H9 (cell line): Measurements from ENCODE around the gene OTUD4. TPM values are rescaled to one million over a fixed set of nuclear protein-coding genes. Genes with fewer than 3 reads are reported as not detected.

Experiments
- DNase-seq: peaks from one replicate; pipeline ENCODE4 v3.0.0-alpha.2; 2017
- H2AFZ ChIP-seq: one replicate; pipeline ENCODE4 v1.6.1; 2013; ENCODE audit warnings: mild to moderate bottlenecking, low read length, control low read depth, moderate library complexity
- H2AK5ac ChIP-seq: 2 replicates; pipeline ENCODE4 v1.6.1; 2013; ENCODE audit warnings: low read length, control low read depth, mixed read lengths; ENCODE audit not compliant: insufficient read length
- H2BK120ac ChIP-seq: one replicate; pipeline ENCODE4 v1.6.1; 2013; ENCODE audit warnings: low read depth, mild to moderate bottlenecking, low read length, control low read depth, inconsistent platforms; ENCODE audit not compliant: poor library complexity, severe bottlenecking
- H2BK12ac ChIP-seq: 2 replicates; pipeline ENCODE4 v1.6.1; 2013; ENCODE audit warnings: low read length, control low read depth, mixed read lengths, low read depth; ENCODE audit not compliant: insufficient read length
- H2BK15ac ChIP-seq: 2 replicates; pipeline ENCODE4 v1.6.1; 2013; ENCODE audit warnings: low read depth, low read length, control low read depth
- H2BK20ac ChIP-seq: one replicate; pipeline ENCODE4 v1.6.1; 2013; ENCODE audit warnings: low read depth, mild to moderate bottlenecking, low read length, control low read depth, inconsistent platforms; ENCODE audit not compliant: poor library complexity, severe bottlenecking
- H2BK5ac ChIP-seq: 2 replicates; pipeline ENCODE4 v1.6.1; 2013; ENCODE audit warnings: low read length, control low read depth, mixed read lengths; ENCODE audit not compliant: insufficient read length
- H3K14ac ChIP-seq: 2 replicates; pipeline ENCODE4 v1.6.1; 2013; ENCODE audit warnings: low read length, control low read depth; ENCODE audit not compliant: insufficient read depth
- H3K18ac ChIP-seq: 2 replicates; pipeline ENCODE4 v1.6.1; 2013; ENCODE audit warnings: low read depth, mild to moderate bottlenecking, mixed read lengths, low read length, control low read depth; ENCODE audit not compliant: insufficient read length
- H3K23ac ChIP-seq: 2 replicates; pipeline ENCODE4 v1.6.1; 2013; ENCODE audit warnings: low read length, control low read depth, mixed read lengths, low read depth; ENCODE audit not compliant: insufficient read length
- H3K23me2 ChIP-seq: 2 replicates; pipeline ENCODE4 v1.6.1; 2013; ENCODE audit warnings: low read depth, mild to moderate bottlenecking, mixed read lengths, low read length, control low read depth; ENCODE audit not compliant: insufficient read length, poor library complexity, severe bottlenecking
- H3K27ac ChIP-seq: 2 replicates; pipeline ENCODE4 v1.5.1; 2013; ENCODE audit warnings: low read length, control low read depth, mixed read lengths, low read depth; ENCODE audit not compliant: insufficient read length
- H3K27me3 ChIP-seq: 2 replicates; pipeline ENCODE4 v1.6.1; 2013; ENCODE audit warnings: low read length, control low read depth, inconsistent platforms; ENCODE audit not compliant: insufficient read depth
- H3K4ac ChIP-seq: 2 replicates; pipeline ENCODE4 v1.6.1; 2013; ENCODE audit warnings: low read depth, mild to moderate bottlenecking, control low read depth, inconsistent platforms, low read length, moderate library complexity
- H3K4me1 ChIP-seq: 2 replicates; pipeline ENCODE4 v1.6.1; 2013; ENCODE audit warnings: low read length, control low read depth, inconsistent platforms; ENCODE audit not compliant: insufficient read depth
- H3K4me2 ChIP-seq: 2 replicates; pipeline ENCODE4 v1.6.1; 2013; ENCODE audit warnings: low read length, control low read depth, mixed read lengths; ENCODE audit not compliant: insufficient read length, insufficient read depth
- H3K56ac ChIP-seq: 2 replicates; pipeline ENCODE4 v1.6.1; 2013; ENCODE audit warnings: low read depth, mild to moderate bottlenecking, mixed read lengths, low read length, control low read depth; ENCODE audit not compliant: insufficient read length
- H3K79me1 ChIP-seq: 2 replicates; pipeline ENCODE4 v1.6.1; 2013; ENCODE audit warnings: low read depth, mild to moderate bottlenecking, moderate library complexity, low read length, control low read depth, inconsistent platforms; ENCODE audit not compliant: insufficient read depth, poor library complexity, severe bottlenecking
- H3K79me2 ChIP-seq: 2 replicates; pipeline ENCODE4 v1.6.1; 2013; ENCODE audit warnings: low read length, control low read depth, inconsistent platforms; ENCODE audit not compliant: insufficient read depth
- H3K9ac ChIP-seq: 2 replicates; pipeline ENCODE4 v1.6.1; 2013; ENCODE audit warnings: low read length, control low read depth, mixed read lengths; ENCODE audit not compliant: insufficient read length; ENCODE audit errors: extremely low read depth
- H3K9me3 ChIP-seq: one replicate; pipeline ENCODE4 v1.6.1; 2013; ENCODE audit warnings: low read depth, low read length, inconsistent platforms; ENCODE audit not compliant: control insufficient read depth
- H3T11ph ChIP-seq: one replicate; pipeline ENCODE4 v1.6.1; 2013; ENCODE audit warnings: mild to moderate bottlenecking, low read length, control low read depth, inconsistent platforms
- H4K20me1 ChIP-seq: one replicate; pipeline ENCODE4 v1.6.1; 2013; ENCODE audit not compliant: control insufficient read depth, insufficient read length, insufficient read depth
- H4K5ac ChIP-seq: 2 replicates; pipeline ENCODE4 v1.6.1; 2013; ENCODE audit warnings: low read depth, mild to moderate bottlenecking, mixed read lengths, low read length, control low read depth; ENCODE audit not compliant: insufficient read length
- H4K8ac ChIP-seq: replicated peaks from 2 replicates; pipeline ENCODE4 v1.6.1; 2013; ENCODE audit warnings: low read length, control low read depth, mixed read lengths, low read depth; ENCODE audit not compliant: insufficient read length
- H4K91ac ChIP-seq: 2 replicates; pipeline ENCODE4 v1.6.1; 2013; ENCODE audit warnings: low read depth, mild to moderate bottlenecking, moderate library complexity, mixed read lengths, low read length, control low read depth; ENCODE audit not compliant: insufficient read length
- H3K27ac Mint-ChIP-seq, 3 experiments: 2 replicates in 2 of 3; 3 replicates in 1 of 3; pipeline ENCODE4 v1.8.0; 2020 to 2021; ENCODE audit warnings: mixed read lengths in 3 of 3, mild to moderate bottlenecking in 1 of 3, moderate library complexity in 1 of 3
- H3K27me3 Mint-ChIP-seq: 2 replicates; pipeline ENCODE4 v1.8.0; 2021; ENCODE audit warnings: low read depth, mild to moderate bottlenecking, moderate library complexity, mixed read lengths
- H3K36me3 Mint-ChIP-seq, 3 experiments: 2 replicates in 2 of 3; 3 replicates in 1 of 3; pipeline ENCODE4 v1.8.0; 2020 to 2021; ENCODE audit warnings: low read depth in 3 of 3, mixed read lengths in 3 of 3; ENCODE audit not compliant: insufficient read depth in 1 of 3
- H3K4me1 Mint-ChIP-seq, 2 experiments: 2 replicates each; pipeline ENCODE4 v1.8.0; 2020; ENCODE audit warnings: mixed read lengths in 2 of 2
- H3K4me3 Mint-ChIP-seq, 2 experiments: 2 replicates in 1 of 2; 3 replicates in 1 of 2; pipeline ENCODE4 v1.8.0; 2020 to 2021; ENCODE audit warnings: mild to moderate bottlenecking in 2 of 2, mixed read lengths in 2 of 2, moderate library complexity in 1 of 2
- H3K9me3 Mint-ChIP-seq, 2 experiments: 2 replicates in 1 of 2; 3 replicates in 1 of 2; pipeline ENCODE4 v1.8.0; 2020; ENCODE audit warnings: mild to moderate bottlenecking in 2 of 2, mixed read lengths in 2 of 2, moderate library complexity in 1 of 2
- WGBS: extraction: QIAGEN DNeasy Blood & Tissue Kit; methylation state at CpG from one replicate; pipeline ENCODE4 v1.1.7; 2013; ENCODE audit warnings: missing lambda C conversion rate, low lambda C conversion rate, mixed read lengths; ENCODE audit not compliant: insufficient read length; ENCODE audit errors: extremely low coverage; 5-methylcytosine and 5-hydroxymethylcytosine counted together
- total RNA-seq: library from RNA; stranded (reverse); gene quantifications from 2 replicates; pipeline ENCODE4 v1.2.1, GENCODE V29; 2021
- TF ChIP-seq, protein P1 (sequence below): fragments of 200-600 bp; sonication (generic); conservative IDR thresholded peaks from 3 replicates; pipeline ENCODE4 v1.8.0; 2021; ENCODE audit warnings: antibody characterized with exemption, mild to moderate bottlenecking

Gene OTUD4
- total RNA-seq, 1 experiment from 2014 or later, result 59.0 TPM

DNA sequence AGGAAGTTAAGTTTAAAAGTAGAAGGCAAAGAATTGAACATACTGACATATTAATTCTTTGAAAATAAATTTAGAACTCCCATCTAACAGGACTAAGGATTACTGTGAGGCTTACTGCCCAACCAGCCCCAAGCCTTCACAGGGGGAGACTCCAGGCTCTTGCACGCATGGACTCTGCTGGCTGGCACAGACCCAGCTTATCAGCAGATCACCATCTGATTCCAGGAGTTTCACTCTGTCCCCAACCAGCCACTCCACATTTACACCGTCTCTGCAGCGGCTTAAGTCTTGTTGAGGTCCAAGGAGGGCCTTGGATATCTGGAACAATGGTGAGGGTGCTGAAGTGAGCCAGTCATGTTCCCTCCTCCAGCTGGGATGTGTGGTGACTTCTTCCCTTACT is 16.4 kb upstream of the OTUD4 start:
- no peaks in the 10 kb centered on the region for H3K9me3 Mint-ChIP-seq
- no peak overlapping the region for H3K4me3 Mint-ChIP-seq
- peaks cover 2% of the 10 kb centered on the region; the same call in 1 of the 2 replicates for H3K4me1 ChIP-seq
- H3K36me3 Mint-ChIP-seq, result no peaks in the 10 kb centered on the region
- no peak overlapping the region for H3K4ac ChIP-seq
- no peak overlapping the region for H2BK20ac ChIP-seq
- H2AFZ ChIP-seq, result no peak overlapping the region
- no peak overlapping the region for H3K4me2 ChIP-seq
- H3K4me1 Mint-ChIP-seq, result no peaks in the 10 kb centered on the region; a peak in 1 of 4 replicates
- no peaks in the 10 kb centered on the region for H3K9me3 ChIP-seq
- no peak overlapping the region for H2BK12ac ChIP-seq
- WGBS, result no CpG with 5 or more reads among the region's 3 CpGs
- H2BK15ac ChIP-seq, result no peak overlapping the region
- no peaks in the 10 kb centered on the region for H3K23me2 ChIP-seq
- H4K5ac ChIP-seq, result no peak overlapping the region
- TF ChIP-seq, protein P1, sequence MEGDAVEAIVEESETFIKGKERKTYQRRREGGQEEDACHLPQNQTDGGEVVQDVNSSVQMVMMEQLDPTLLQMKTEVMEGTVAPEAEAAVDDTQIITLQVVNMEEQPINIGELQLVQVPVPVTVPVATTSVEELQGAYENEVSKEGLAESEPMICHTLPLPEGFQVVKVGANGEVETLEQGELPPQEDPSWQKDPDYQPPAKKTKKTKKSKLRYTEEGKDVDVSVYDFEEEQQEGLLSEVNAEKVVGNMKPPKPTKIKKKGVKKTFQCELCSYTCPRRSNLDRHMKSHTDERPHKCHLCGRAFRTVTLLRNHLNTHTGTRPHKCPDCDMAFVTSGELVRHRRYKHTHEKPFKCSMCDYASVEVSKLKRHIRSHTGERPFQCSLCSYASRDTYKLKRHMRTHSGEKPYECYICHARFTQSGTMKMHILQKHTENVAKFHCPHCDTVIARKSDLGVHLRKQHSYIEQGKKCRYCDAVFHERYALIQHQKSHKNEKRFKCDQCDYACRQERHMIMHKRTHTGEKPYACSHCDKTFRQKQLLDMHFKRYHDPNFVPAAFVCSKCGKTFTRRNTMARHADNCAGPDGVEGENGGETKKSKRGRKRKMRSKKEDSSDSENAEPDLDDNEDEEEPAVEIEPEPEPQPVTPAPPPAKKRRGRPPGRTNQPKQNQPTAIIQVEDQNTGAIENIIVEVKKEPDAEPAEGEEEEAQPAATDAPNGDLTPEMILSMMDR, result no peak
- no peak overlapping the region for H2BK5ac ChIP-seq
- H3K27me3 Mint-ChIP-seq, result no peaks in the 10 kb centered on the region; the same call in 1 of the 2 replicates
- no peak for DNase-seq
- H3K79me2 ChIP-seq, result no peaks in the 10 kb centered on the region
- no peak overlapping the region for H3K56ac ChIP-seq
- no peak overlapping the region for H3K14ac ChIP-seq
- H3K27ac Mint-ChIP-seq, result no peak overlapping the region
- H3T11ph ChIP-seq, result no peak overlapping the region
- no peak overlapping the region for H3K18ac ChIP-seq
- H3K27ac ChIP-seq, result no peak overlapping the region
- H2AK5ac ChIP-seq, result no peak overlapping the region
- H3K23ac ChIP-seq, result no peak overlapping the region
- H4K20me1 ChIP-seq, result no peaks in the 10 kb centered on the region
- no peak overlapping the region for H2BK120ac ChIP-seq
- H3K9ac ChIP-seq, result no peak overlapping the region
- H3K79me1 ChIP-seq, result no peaks in the 10 kb centered on the region
- no peaks in the 10 kb centered on the region for H3K27me3 ChIP-seq
- H4K91ac ChIP-seq, result no peak overlapping the region
- no peak overlapping the region for H4K8ac ChIP-seq
